Measurements from ENCODE around the gene CAMKK1. TPM values are rescaled to one million over a fixed set of nuclear protein-coding genes. Genes with fewer than 3 reads are reported as not detected.

CAMKK1 gene
- total RNA-seq, 1 experiment from 2014 or later = 1.7 TPM

DNA sequence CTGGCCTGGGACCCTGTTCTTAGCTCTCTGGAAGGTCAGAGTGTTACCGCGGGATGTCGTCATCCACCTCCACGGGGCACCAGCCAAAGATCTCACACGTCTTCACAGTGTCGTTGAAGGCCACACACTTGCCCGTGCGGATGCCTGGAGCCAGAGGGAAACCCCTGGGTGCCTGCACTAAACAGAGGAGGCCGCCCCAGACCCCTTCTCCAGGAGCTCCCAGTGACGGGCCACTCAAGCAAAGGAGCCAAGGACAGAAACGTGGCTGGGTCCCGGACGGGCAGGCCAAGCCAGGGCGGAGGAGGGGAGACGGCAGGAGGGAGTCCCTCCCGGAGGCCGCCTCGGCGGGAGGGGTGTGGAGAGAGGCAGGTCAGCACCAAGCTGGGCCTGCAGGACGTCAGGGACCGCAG is 11.0 kb upstream of the CAMKK1 start:
- CTCF ChIA-PET = no interaction called here

GRCh38 chr17:3903051-3903825 is 10.4 kb upstream of the CAMKK1 start:
- no peak for TF ChIP-seq CTCF (IDR thresholded peaks at IDR 0.05; ENCODE audit: unreplicated experiment)
- DNase-seq = no peak
- intact Hi-C loops (cut with micrococcal nuclease; ENCODE audit: unreplicated experiment) = no loop called here
- Mint-ChIP-seq H3K9me3 (ENCODE audit: low read depth, unreplicated experiment) (no peaks in the 10 kb centered on the region), H3K36me3 (ENCODE audit: insufficient read depth, unreplicated experiment) (no peaks in the 10 kb centered on the region), H3K4me3 (ENCODE audit: low read depth, unreplicated experiment) (no peak overlapping the region), H3K27me3 (ENCODE audit: unreplicated experiment) (peaks cover 20% of the 10 kb centered on the region), H3K4me1 (ENCODE audit: low read depth, unreplicated experiment) (no peaks in the 10 kb centered on the region), H3K27ac (ENCODE audit: unreplicated experiment) (no peak overlapping the region)
- CTCF ChIA-PET = interaction anchor here (0.8 kb wide), 1 partner anchor 11 kb away, joined by 4 read pairs; no protein-coding TSS in a partner anchor
- BruUV-seq (replicated peaks) = no TSS peak

More for the DNA sequence above, 11.0 kb upstream of the CAMKK1 start:
- Mint-ChIP-seq H3K27ac (ENCODE audit: unreplicated experiment) (no peak overlapping the region), H3K27me3 (ENCODE audit: unreplicated experiment) (peaks cover 14% of the 10 kb centered on the region), H3K4me3 (ENCODE audit: low read depth, unreplicated experiment) (no peak overlapping the region), H3K36me3 (ENCODE audit: insufficient read depth, unreplicated experiment) (no peaks in the 10 kb centered on the region), H3K9me3 (ENCODE audit: low read depth, unreplicated experiment) (no peaks in the 10 kb centered on the region), H3K4me1 (ENCODE audit: low read depth, unreplicated experiment) (no peaks in the 10 kb centered on the region)
- BruUV-seq (replicated peaks) = no TSS peak
- TF ChIP-seq CTCF (IDR thresholded peaks at IDR 0.05; ENCODE audit: unreplicated experiment) = no peak
- DNase-seq = no peak
- intact Hi-C loops (cut with micrococcal nuclease; ENCODE audit: unreplicated experiment) = no loop called here

DNA sequence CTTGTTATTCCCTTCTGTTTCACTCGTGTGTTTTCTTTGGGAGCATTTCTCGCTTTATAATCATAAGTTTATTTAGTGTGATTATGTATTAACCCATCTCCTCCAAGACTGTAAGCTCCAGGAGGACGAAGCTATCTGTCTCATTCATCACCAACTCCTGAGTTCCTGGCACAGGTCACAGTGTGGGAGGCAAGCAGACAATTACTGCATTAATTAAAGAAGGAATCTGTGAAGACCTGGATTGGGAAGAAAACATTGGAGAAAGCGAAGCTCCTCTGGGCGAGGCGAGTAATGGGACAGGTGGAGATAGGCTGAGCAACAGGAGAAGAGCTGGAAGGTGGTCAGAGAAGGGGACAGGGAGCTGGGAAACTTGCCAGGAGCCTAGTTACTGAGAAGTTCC is 7.8 kb upstream of the CAMKK1 start:
- Mint-ChIP-seq H3K27ac (ENCODE audit: unreplicated experiment) (no peak overlapping the region), H3K27me3 (ENCODE audit: unreplicated experiment) (peaks cover 21% of the 10 kb centered on the region), H3K36me3 (ENCODE audit: insufficient read depth, unreplicated experiment) (no peaks in the 10 kb centered on the region), H3K9me3 (ENCODE audit: low read depth, unreplicated experiment) (no peaks in the 10 kb centered on the region), H3K4me3 (ENCODE audit: low read depth, unreplicated experiment) (no peak overlapping the region), H3K4me1 (ENCODE audit: low read depth, unreplicated experiment) (no peaks in the 10 kb centered on the region)
- DNase-seq = no peak
- no TSS peak for BruUV-seq (replicated peaks)
- CTCF ChIA-PET = interaction anchor here (1.0 kb wide), 1 partner anchor 13 kb away, joined by 4 read pairs; no protein-coding TSS in a partner anchor
- intact Hi-C loops (cut with micrococcal nuclease; ENCODE audit: unreplicated experiment) = no loop called here
- TF ChIP-seq CTCF (IDR thresholded peaks at IDR 0.05; ENCODE audit: unreplicated experiment) = no peak

DNA sequence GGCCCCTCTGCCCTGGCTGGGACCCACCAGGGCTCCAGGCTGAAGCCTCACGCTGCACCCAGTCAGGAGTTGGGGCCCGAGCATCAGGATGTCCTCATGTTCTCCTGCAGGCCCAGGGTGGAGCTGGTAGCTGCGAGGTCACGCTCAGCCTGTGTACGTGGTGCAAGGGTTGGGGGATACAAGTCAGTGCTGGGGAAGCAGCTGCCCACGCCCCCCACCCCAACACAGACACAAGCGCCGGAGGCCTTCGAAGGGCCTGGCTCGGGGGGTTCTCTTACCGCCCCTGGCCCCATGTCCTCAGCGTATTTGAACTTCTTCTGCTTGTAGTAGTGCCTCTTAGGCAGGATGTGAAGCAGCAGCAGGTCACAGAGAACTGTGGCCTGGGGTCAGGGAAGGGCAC is 4.9 kb upstream of the CAMKK1 start:
- peaks cover 5% of the 10 kb centered on the region for H3K36me3 Mint-ChIP-seq (ENCODE audit: insufficient read depth, unreplicated experiment)
- no peaks in the 10 kb centered on the region for H3K9me3 Mint-ChIP-seq (ENCODE audit: low read depth, unreplicated experiment)
- no peaks in the 10 kb centered on the region for H3K4me1 Mint-ChIP-seq (ENCODE audit: low read depth, unreplicated experiment)
- DNase-seq = no peak
- CTCF ChIA-PET = interaction anchor here (0.6 kb wide), 1 partner anchor 876 kb away, joined by 5 read pairs; no protein-coding TSS in a partner anchor
- intact Hi-C loops (cut with micrococcal nuclease; ENCODE audit: unreplicated experiment) = no loop called here
- peaks cover 21% of the 10 kb centered on the region for H3K27me3 Mint-ChIP-seq (ENCODE audit: unreplicated experiment)
- TF ChIP-seq CTCF (IDR thresholded peaks at IDR 0.05; ENCODE audit: unreplicated experiment) = no peak
- H3K4me3 Mint-ChIP-seq (ENCODE audit: low read depth, unreplicated experiment) = no peak overlapping the region
- no TSS peak for BruUV-seq (replicated peaks)
- H3K27ac Mint-ChIP-seq (ENCODE audit: unreplicated experiment) = no peak overlapping the region
